ENCODE measurements around the gene ELP4. TPM values are rescaled to one million over a fixed set of nuclear protein-coding genes. Genes with fewer than 3 reads are reported as not detected.

Gene ELP4
- total and polyA plus RNA-seq, 2 experiments from 2014 or later = 28.2 to 38.3 TPM

GRCh38 chr11:31761636-31762035, 252.1 kb downstream of the ELP4 start:
- no peak for DNase-seq (ENCODE audit: low spot score)

More at GRCh38 chr11:31761636-31762035, 252.1 kb downstream of the ELP4 start:
- Histone ChIP-seq H3K79me2 (replicated peaks; ENCODE audit: insufficient read depth) (no peaks in the 10 kb centered on the region), H3F3A (replicated peaks; ENCODE audit: low read depth) (no peaks in the 10 kb centered on the region), H4K20me1 (replicated peaks; ENCODE audit: insufficient read depth) (no peaks in the 10 kb centered on the region), H3K4me3 (no peak overlapping the region), H3K36me3 (ENCODE audit: insufficient read depth) (no peaks in the 10 kb centered on the region), H3K27me3 (ENCODE audit: insufficient read depth) (no peaks in the 10 kb centered on the region), H3K9me2 (ENCODE audit: insufficient read depth) (no peaks in the 10 kb centered on the region), H3K27ac (ENCODE audit: low read depth) (no peak overlapping the region), H3K4me2 (no peak overlapping the region), H3K4me1 (ENCODE audit: insufficient read depth) (no peaks in the 10 kb centered on the region), H2AFZ (no peak overlapping the region)
- ATAC-seq = no peak; the same call in 2 of the 3 replicates
- Mint-ChIP-seq H3K4me1 (peaks cover 12% of the 10 kb centered on the region), H3K27ac (no peak overlapping the region), H3K9me3 (no peaks in the 10 kb centered on the region), H3K27me3 (ENCODE audit: insufficient read depth, low read depth, poor library complexity) (no peaks in the 10 kb centered on the region), H3K4me3 (no peak overlapping the region), H3K36me3 (ENCODE audit: low read depth) (no peaks in the 10 kb centered on the region)
- TF ChIP-seq CTCF (conservative IDR thresholded peaks at IDR 0.05; ENCODE audit: low read depth in 2 of 2) (no peak), STAT1 (IDR thresholded peaks at IDR 0.05; ENCODE audit: unreplicated experiment) (no peak), EZH2 (IDR thresholded peaks at IDR 0.05; ENCODE audit: low read depth, unreplicated experiment) (no peak), CREB1 (CRISPR knock-in tag; IDR thresholded peaks at IDR 0.05; ENCODE audit: low read depth) (no peak), ETS1 (IDR thresholded peaks at IDR 0.05) (no peak), ZNF331 (CRISPR knock-in tag; IDR thresholded peaks at IDR 0.05; ENCODE audit: low read depth) (no peak), POLR2AphosphoS5 (IDR thresholded peaks at IDR 0.05; ENCODE audit: low read depth) (no peak), NANOG (IDR thresholded peaks at IDR 0.05; ENCODE audit: borderline replicate concordance) (no peak)
- TF ChIP-seq, protein P1, sequence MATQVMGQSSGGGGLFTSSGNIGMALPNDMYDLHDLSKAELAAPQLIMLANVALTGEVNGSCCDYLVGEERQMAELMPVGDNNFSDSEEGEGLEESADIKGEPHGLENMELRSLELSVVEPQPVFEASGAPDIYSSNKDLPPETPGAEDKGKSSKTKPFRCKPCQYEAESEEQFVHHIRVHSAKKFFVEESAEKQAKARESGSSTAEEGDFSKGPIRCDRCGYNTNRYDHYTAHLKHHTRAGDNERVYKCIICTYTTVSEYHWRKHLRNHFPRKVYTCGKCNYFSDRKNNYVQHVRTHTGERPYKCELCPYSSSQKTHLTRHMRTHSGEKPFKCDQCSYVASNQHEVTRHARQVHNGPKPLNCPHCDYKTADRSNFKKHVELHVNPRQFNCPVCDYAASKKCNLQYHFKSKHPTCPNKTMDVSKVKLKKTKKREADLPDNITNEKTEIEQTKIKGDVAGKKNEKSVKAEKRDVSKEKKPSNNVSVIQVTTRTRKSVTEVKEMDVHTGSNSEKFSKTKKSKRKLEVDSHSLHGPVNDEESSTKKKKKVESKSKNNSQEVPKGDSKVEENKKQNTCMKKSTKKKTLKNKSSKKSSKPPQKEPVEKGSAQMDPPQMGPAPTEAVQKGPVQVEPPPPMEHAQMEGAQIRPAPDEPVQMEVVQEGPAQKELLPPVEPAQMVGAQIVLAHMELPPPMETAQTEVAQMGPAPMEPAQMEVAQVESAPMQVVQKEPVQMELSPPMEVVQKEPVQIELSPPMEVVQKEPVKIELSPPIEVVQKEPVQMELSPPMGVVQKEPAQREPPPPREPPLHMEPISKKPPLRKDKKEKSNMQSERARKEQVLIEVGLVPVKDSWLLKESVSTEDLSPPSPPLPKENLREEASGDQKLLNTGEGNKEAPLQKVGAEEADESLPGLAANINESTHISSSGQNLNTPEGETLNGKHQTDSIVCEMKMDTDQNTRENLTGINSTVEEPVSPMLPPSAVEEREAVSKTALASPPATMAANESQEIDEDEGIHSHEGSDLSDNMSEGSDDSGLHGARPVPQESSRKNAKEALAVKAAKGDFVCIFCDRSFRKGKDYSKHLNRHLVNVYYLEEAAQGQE (IDR thresholded peaks at IDR 0.05; ENCODE audit: unreplicated experiment) = no peak
